Hepatocyte (in vitro differentiated cells): ENCODE measurements around the gene THEMIS2. TPM values are rescaled to one million over a fixed set of nuclear protein-coding genes. Genes with fewer than 3 reads are reported as not detected.

Source experiments
- DNase-seq: peaks from one replicate; pipeline ENCODE4 v3.0.0-alpha.2; 2016; ENCODE audit warnings: low spot score
- H2AFZ ChIP-seq: fragments of 200-600 bp; sonication (generic); 2 replicates; pipeline ENCODE4 v1.6.0; 2016; ENCODE audit warnings: antibody characterized with exemption, mild to moderate bottlenecking
- H3K27ac ChIP-seq: fragments of 200-600 bp; sonication (generic); 2 replicates; pipeline ENCODE4 v1.5.1; 2016; ENCODE audit warnings: mild to moderate bottlenecking
- H3K27me3 ChIP-seq: fragments of 200-600 bp; sonication (generic); 2 replicates; pipeline ENCODE4 v1.6.1; 2016
- H3K36me3 ChIP-seq: fragments of 200-600 bp; sonication (generic); replicated peaks from 2 replicates; pipeline ENCODE4 v1.5.1; 2016; ENCODE audit warnings: low read depth; ENCODE audit not compliant: insufficient read depth
- H3K4me1 ChIP-seq: fragments of 200-600 bp; sonication (generic); 2 replicates; pipeline ENCODE4 v1.5.1; 2016; ENCODE audit warnings: mild to moderate bottlenecking, moderate library complexity; ENCODE audit not compliant: insufficient read depth
- H3K4me2 ChIP-seq: fragments of 200-600 bp; sonication (generic); 2 replicates; pipeline ENCODE4 v1.6.0; 2016
- H3K4me3 ChIP-seq: fragments of 200-600 bp; sonication (generic); 2 replicates; pipeline ENCODE4 v1.5.1; 2016; ENCODE audit warnings: mild to moderate bottlenecking
- H3K79me2 ChIP-seq: fragments of 200-600 bp; sonication (generic); 2 replicates; pipeline ENCODE4 v1.6.0; 2017; ENCODE audit warnings: mild to moderate bottlenecking
- H3K9me2 ChIP-seq: fragments of 200-600 bp; sonication (generic); replicated peaks from 2 replicates; pipeline ENCODE4 v1.6.0; 2017; ENCODE audit warnings: mild to moderate bottlenecking; ENCODE audit not compliant: insufficient read depth
- H3K9me3 ChIP-seq: fragments of 200-600 bp; sonication (generic); 2 replicates; pipeline ENCODE4 v1.5.1; 2016; ENCODE audit warnings: low read depth, mild to moderate bottlenecking
- H4K20me1 ChIP-seq: fragments of 200-600 bp; sonication (generic); 2 replicates; pipeline ENCODE4 v1.6.0; 2016; ENCODE audit warnings: mild to moderate bottlenecking; ENCODE audit not compliant: insufficient read depth, poor library complexity, severe bottlenecking
- EZH2 ChIP-seq: fragments of 200-600 bp; sonication (generic); IDR thresholded peaks from 2 replicates; pipeline ENCODE4 v1.6.1; 2016; ENCODE audit warnings: antibody characterized with exemption, mild to moderate bottlenecking, borderline replicate concordance
- EZH2phosphoT487 ChIP-seq: fragments of 200-600 bp; sonication (generic); IDR thresholded peaks from one replicate; pipeline ENCODE4 v1.6.1; 2018; ENCODE audit warnings: antibody characterized with exemption, mild to moderate bottlenecking, low read depth, moderate library complexity; ENCODE audit not compliant: unreplicated experiment, severe bottlenecking
- WGBS: methylation state at CpG from one replicate; pipeline ENCODE4 v1.1.6; 2016; ENCODE audit warnings: low lambda C conversion rate; ENCODE audit errors: missing lambda C conversion rate; 5-methylcytosine and 5-hydroxymethylcytosine counted together
- polyA plus RNA-seq: library from polyadenylated mRNA; unstranded; fragments of >200 nt; fragmentation: Nextera tagmentation; extraction: Ambion mirVana; gene quantifications from 2 replicates; pipeline ENCODE4 v1.2.1, GENCODE V29; 2016
- total RNA-seq: library from RNA; depleted of rRNA; stranded (reverse); fragments of >200 nt; gene quantifications from 2 replicates; pipeline ENCODE4 v1.2.3, GENCODE V29; 2014
- TF ChIP-seq, protein P1 (sequence below): fragments of 200-600 bp; sonication (generic); IDR thresholded peaks from 2 replicates; pipeline ENCODE4 v1.5.1; 2016; ENCODE audit warnings: antibody characterized with exemption, mild to moderate bottlenecking; ENCODE audit not compliant: poor library complexity

The THEMIS2 gene
- total and polyA plus RNA-seq, 2 experiments from 2014 or later = 1.2 TPM; not detected in 1

DNA sequence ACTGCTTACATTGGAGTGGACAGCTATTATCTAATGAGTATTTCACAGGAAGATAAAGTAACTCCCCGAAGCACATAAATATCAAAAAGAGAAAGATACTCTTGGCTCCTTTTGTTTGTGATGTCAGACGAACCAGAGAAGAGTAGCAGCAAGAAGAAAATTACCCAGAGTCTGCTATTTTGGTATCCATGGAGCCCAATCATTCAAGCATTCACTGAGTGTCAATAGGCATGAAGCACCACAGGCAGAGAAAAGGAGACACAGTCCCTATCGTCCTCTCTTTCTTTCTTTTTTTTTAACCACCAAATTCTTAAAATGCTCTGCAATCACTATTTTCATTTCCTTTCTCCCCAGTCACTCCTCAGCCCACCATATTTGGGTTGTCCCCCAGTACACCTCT is 22.2 kb downstream of the THEMIS2 start:
- no peak overlapping the region for H3K27ac ChIP-seq
- H2AFZ ChIP-seq = no peak overlapping the region
- H3K9me3 ChIP-seq = no peaks in the 10 kb centered on the region
- H3K4me2 ChIP-seq = no peak overlapping the region
- H3K36me3 ChIP-seq = no peaks in the 10 kb centered on the region
- H3K4me3 ChIP-seq = no peak overlapping the region
- no peaks in the 10 kb centered on the region for H3K9me2 ChIP-seq
- TF ChIP-seq EZH2 = no peak
- TF ChIP-seq, protein P1, sequence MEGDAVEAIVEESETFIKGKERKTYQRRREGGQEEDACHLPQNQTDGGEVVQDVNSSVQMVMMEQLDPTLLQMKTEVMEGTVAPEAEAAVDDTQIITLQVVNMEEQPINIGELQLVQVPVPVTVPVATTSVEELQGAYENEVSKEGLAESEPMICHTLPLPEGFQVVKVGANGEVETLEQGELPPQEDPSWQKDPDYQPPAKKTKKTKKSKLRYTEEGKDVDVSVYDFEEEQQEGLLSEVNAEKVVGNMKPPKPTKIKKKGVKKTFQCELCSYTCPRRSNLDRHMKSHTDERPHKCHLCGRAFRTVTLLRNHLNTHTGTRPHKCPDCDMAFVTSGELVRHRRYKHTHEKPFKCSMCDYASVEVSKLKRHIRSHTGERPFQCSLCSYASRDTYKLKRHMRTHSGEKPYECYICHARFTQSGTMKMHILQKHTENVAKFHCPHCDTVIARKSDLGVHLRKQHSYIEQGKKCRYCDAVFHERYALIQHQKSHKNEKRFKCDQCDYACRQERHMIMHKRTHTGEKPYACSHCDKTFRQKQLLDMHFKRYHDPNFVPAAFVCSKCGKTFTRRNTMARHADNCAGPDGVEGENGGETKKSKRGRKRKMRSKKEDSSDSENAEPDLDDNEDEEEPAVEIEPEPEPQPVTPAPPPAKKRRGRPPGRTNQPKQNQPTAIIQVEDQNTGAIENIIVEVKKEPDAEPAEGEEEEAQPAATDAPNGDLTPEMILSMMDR = no peak
- TF ChIP-seq EZH2phosphoT487 = no peak
- no peaks in the 10 kb centered on the region for H3K4me1 ChIP-seq
- DNase-seq = no peak
- H3K79me2 ChIP-seq = no peaks in the 10 kb centered on the region
- H4K20me1 ChIP-seq = no peaks in the 10 kb centered on the region
- WGBS = 82% methylated on average over 3 of the region's 3 CpGs
- H3K27me3 ChIP-seq = no peaks in the 10 kb centered on the region

DNA sequence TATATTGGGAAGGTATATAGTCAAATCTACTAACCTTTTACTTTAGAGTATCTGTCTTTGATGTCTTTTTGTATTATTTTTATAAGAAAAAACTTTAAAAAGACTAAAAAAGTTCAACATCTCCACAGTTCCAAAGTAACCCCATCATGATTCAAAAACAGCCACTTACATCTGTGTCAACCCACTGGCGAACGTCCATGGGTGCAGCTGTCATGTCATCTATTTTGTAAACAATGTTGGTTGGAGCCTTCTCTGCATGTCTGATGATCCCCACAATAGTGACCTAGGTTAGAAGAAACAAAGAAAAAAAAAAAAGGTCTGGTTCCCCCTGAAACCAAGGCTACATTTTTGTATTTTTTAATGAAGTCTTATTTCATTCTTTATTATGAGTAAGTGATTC is 34.4 kb downstream of the THEMIS2 start:
- H2AFZ ChIP-seq = no peak overlapping the region
- no peaks in the 10 kb centered on the region for H3K4me1 ChIP-seq
- 92% methylated on average over 2 of the region's 2 CpGs for WGBS
- no peak overlapping the region for H3K4me3 ChIP-seq
- TF ChIP-seq EZH2 = no peak
- TF ChIP-seq, protein P1 = no peak
- TF ChIP-seq EZH2phosphoT487 = no peak
- no peaks in the 10 kb centered on the region for H3K36me3 ChIP-seq
- H3K27me3 ChIP-seq = no peaks in the 10 kb centered on the region
- no peaks in the 10 kb centered on the region for H3K9me2 ChIP-seq
- H4K20me1 ChIP-seq = no peaks in the 10 kb centered on the region
- no peaks in the 10 kb centered on the region for H3K79me2 ChIP-seq
- no peak overlapping the region for H3K4me2 ChIP-seq
- H3K27ac ChIP-seq = no peak overlapping the region
- no peak for DNase-seq
- no peaks in the 10 kb centered on the region for H3K9me3 ChIP-seq

DNA sequence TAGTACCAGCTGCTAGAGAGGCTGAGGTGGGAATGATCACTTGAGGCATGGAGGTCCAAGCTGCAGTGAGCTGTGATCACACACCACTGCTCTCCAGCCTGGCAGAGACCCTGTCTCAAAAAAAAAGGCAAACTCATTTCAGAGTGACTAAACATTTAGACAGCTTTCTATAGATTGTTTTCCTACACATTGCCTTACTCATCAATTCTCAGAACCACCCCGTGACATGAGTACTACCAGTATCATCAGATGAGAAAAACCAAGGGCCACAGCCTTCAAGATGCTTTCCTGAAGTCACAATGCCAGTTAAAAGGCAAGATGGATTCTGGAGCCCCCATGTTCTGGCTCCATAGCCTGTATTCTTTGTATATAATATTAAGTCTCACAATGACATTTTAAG is 40.1 kb downstream of the THEMIS2 start:
- TF ChIP-seq EZH2 (no peak), EZH2phosphoT487 (no peak)
- TF ChIP-seq, protein P1 = no peak
- H3K9me2 ChIP-seq = no peaks in the 10 kb centered on the region
- no peak overlapping the region for H2AFZ ChIP-seq
- DNase-seq = no peak
- H3K36me3 ChIP-seq = no peaks in the 10 kb centered on the region
- H4K20me1 ChIP-seq = no peaks in the 10 kb centered on the region
- H3K27me3 ChIP-seq = no peaks in the 10 kb centered on the region
- peaks cover 5% of the 10 kb centered on the region for H3K79me2 ChIP-seq
- no peaks in the 10 kb centered on the region for H3K4me1 ChIP-seq
- WGBS = 100% methylated on average over 1 of the region's 1 CpG
- no peak overlapping the region for H3K4me2 ChIP-seq
- H3K4me3 ChIP-seq = no peak overlapping the region
- no peaks in the 10 kb centered on the region for H3K9me3 ChIP-seq
- H3K27ac ChIP-seq = no peak overlapping the region
